Neural cell (in vitro differentiated cells): Measurements from ENCODE around the gene EMID1. TPM values are rescaled to one million over a fixed set of nuclear protein-coding genes. Genes with fewer than 3 reads are reported as not detected.

Source experiments
- H2AFZ ChIP-seq: fragments of 200-600, 300-800 bp; sonication (generic), shearing (Covaris generic); 2 replicates; pipeline ENCODE4 v1.6.0; 2014; ENCODE audit warnings: low read depth, mild to moderate bottlenecking, antibody characterized with exemption, low read length, moderate library complexity
- H3F3A ChIP-seq: fragments of 200-600 bp; shearing (Covaris generic); 2 replicates; pipeline ENCODE4 v1.6.1; 2016; ENCODE audit warnings: mild to moderate bottlenecking, moderate library complexity, mixed read lengths, antibody characterized with exemption, low read length; ENCODE audit not compliant: insufficient read depth, poor library complexity, severe bottlenecking
- H3K27ac ChIP-seq: fragments of 200-600, 300-800 bp; sonication (generic), shearing (Covaris generic); 2 replicates; pipeline ENCODE4 v1.5.1; 2014; ENCODE audit warnings: mild to moderate bottlenecking, low read length, moderate library complexity
- H3K27me3 ChIP-seq: fragments of 300-800, 200-600 bp; sonication (generic), shearing (Covaris generic); 2 replicates; pipeline ENCODE4 v1.6.0; 2014; ENCODE audit warnings: mild to moderate bottlenecking, low read depth, low read length, moderate library complexity; ENCODE audit not compliant: insufficient read depth
- H3K36me3 ChIP-seq: fragments of 300-800, 200-600 bp; sonication (generic), shearing (Covaris generic); 2 replicates; pipeline ENCODE4 v1.5.1; 2014; ENCODE audit warnings: mild to moderate bottlenecking, antibody characterized with exemption, low read length, moderate library complexity; ENCODE audit not compliant: insufficient read depth
- H3K4me2 ChIP-seq: fragments of 300-800, 200-600 bp; sonication (generic), shearing (Covaris generic); 2 replicates; pipeline ENCODE4 v1.6.0; 2014; ENCODE audit warnings: mild to moderate bottlenecking, low read length
- H3K4me3 ChIP-seq: fragments of 300-800, 200-600 bp; sonication (generic), shearing (Covaris generic); 2 replicates; pipeline ENCODE4 v1.5.1; 2014; ENCODE audit warnings: mild to moderate bottlenecking, low read length, moderate library complexity
- H3K79me2 ChIP-seq: fragments of 200-600 bp; shearing (Covaris generic); replicated peaks from 2 replicates; pipeline ENCODE4 v1.6.0; 2014; ENCODE audit warnings: mild to moderate bottlenecking, low read length, moderate library complexity; ENCODE audit not compliant: insufficient read depth
- H3K9ac ChIP-seq: fragments of 300-800, 200-600 bp; sonication (generic), shearing (Covaris generic); 2 replicates; pipeline ENCODE4 v1.6.1; 2016; ENCODE audit warnings: mild to moderate bottlenecking, low read length, mixed read lengths
- H3K9me2 ChIP-seq: fragments of 200-600 bp; shearing (Covaris generic); 2 replicates; pipeline ENCODE4 v1.6.1; 2016; ENCODE audit warnings: mild to moderate bottlenecking, low read length, mixed read lengths; ENCODE audit not compliant: insufficient read depth
- H3K9me3 ChIP-seq: fragments of 200-600, 300-800 bp; sonication (generic), shearing (Covaris generic); 2 replicates; pipeline ENCODE4 v1.6.1; 2016; ENCODE audit warnings: mild to moderate bottlenecking, mixed run types, low read length, moderate library complexity, mixed read lengths
- H4K20me1 ChIP-seq: fragments of 200-600 bp; shearing (Covaris generic); 2 replicates; pipeline ENCODE4 v1.6.1; 2016; ENCODE audit warnings: mild to moderate bottlenecking, mixed run types; ENCODE audit not compliant: insufficient read depth
- CTCF ChIP-seq: fragments of 450-650 bp; IDR thresholded peaks from 2 replicates; pipeline ENCODE4 v1.5.1; 2014; ENCODE audit warnings: antibody characterized with exemption, mild to moderate bottlenecking, moderate library complexity; ENCODE audit not compliant: poor library complexity, severe bottlenecking
- EP300 ChIP-seq: fragments of 450-650 bp; conservative IDR thresholded peaks from 2 replicates; pipeline ENCODE4 v1.6.1; 2014; ENCODE audit warnings: antibody characterized with exemption, mild to moderate bottlenecking, moderate library complexity; ENCODE audit not compliant: poor library complexity, severe bottlenecking
- EZH2 ChIP-seq: fragments of 200-600, 300-800 bp; shearing (Covaris generic), sonication (generic); IDR thresholded peaks from 2 replicates; pipeline ENCODE4 v1.6.1; 2014; ENCODE audit warnings: antibody characterized with exemption, low read length, borderline replicate concordance, mild to moderate bottlenecking; ENCODE audit not compliant: insufficient read depth, poor library complexity, severe bottlenecking
- MXI1 ChIP-seq: fragments of 450-650 bp; conservative IDR thresholded peaks from 2 replicates; pipeline ENCODE4 v1.6.1; 2014; ENCODE audit warnings: antibody characterized with exemption, mild to moderate bottlenecking; ENCODE audit not compliant: poor library complexity, severe bottlenecking
- POLR2AphosphoS5 ChIP-seq: IDR thresholded peaks from 2 replicates; pipeline ENCODE4 v1.6.1; 2012
- RAD21 ChIP-seq: fragments of 450-650 bp; conservative IDR thresholded peaks from 2 replicates; pipeline ENCODE4 v1.6.1; 2014; ENCODE audit warnings: antibody characterized with exemption, mild to moderate bottlenecking, moderate library complexity
- REST ChIP-seq: IDR thresholded peaks from 2 replicates; pipeline ENCODE4 v1.6.1; 2012; ENCODE audit warnings: borderline replicate concordance
- SMC3 ChIP-seq: fragments of 450-650 bp; conservative IDR thresholded peaks from 2 replicates; pipeline ENCODE4 v1.6.1; 2014; ENCODE audit warnings: antibody characterized with exemption, mild to moderate bottlenecking, moderate library complexity; ENCODE audit not compliant: poor library complexity
- TAF1 ChIP-seq: IDR thresholded peaks from 2 replicates; pipeline ENCODE4 v1.6.1; 2012; ENCODE audit warnings: low read depth
- polyA plus RNA-seq: library from polyadenylated mRNA; depleted of rRNA; stranded (reverse); fragments of >200 nt; gene quantifications from 2 replicates; pipeline ENCODE4 v1.2.3, GENCODE V29; 2014

The EMID1 gene
- polyA plus RNA-seq, 1 donor from 2014 or later, result 14.1 TPM

- no peaks in the 10 kb centered on the region for H3K9me2 ChIP-seq
- H3K4me3 ChIP-seq, result no peak overlapping the region
- no peaks in the 10 kb centered on the region for H3F3A ChIP-seq
- no peak overlapping the region for H3K27ac ChIP-seq
- H3K4me2 ChIP-seq, result no peak overlapping the region
- no peak overlapping the region for H3K9ac ChIP-seq
- no peaks in the 10 kb centered on the region for H3K9me3 ChIP-seq
- no peaks in the 10 kb centered on the region for H4K20me1 ChIP-seq
- no peaks in the 10 kb centered on the region for H3K36me3 ChIP-seq
- no peaks in the 10 kb centered on the region for H3K27me3 ChIP-seq
- TF ChIP-seq EP300 (no peak), TAF1 (no peak), SMC3 (no peak), REST (no peak), RAD21 (no peak), MXI1 (no peak), POLR2AphosphoS5 (no peak), EZH2 (no peak), CTCF (no peak)
- no peak overlapping the region for H2AFZ ChIP-seq
- H3K79me2 ChIP-seq, result no peaks in the 10 kb centered on the region
Observed at GRCh38 chr22:29172216-29172615, 33.5 kb upstream of the EMID1 start.

- TF ChIP-seq CTCF (no peak), SMC3 (no peak), EZH2 (no peak), MXI1 (no peak), REST (no peak), RAD21 (no peak), TAF1 (no peak), POLR2AphosphoS5 (no peak), EP300 (no peak)
Observed at GRCh38 chr22:29175312-29175835, 30.3 kb upstream of the EMID1 start.

More at GRCh38 chr22:29175312-29175835, 30.3 kb upstream of the EMID1 start:
- H3K27ac ChIP-seq, result no peak overlapping the region
- H3K36me3 ChIP-seq, result no peaks in the 10 kb centered on the region
- no peak overlapping the region for H3K4me3 ChIP-seq
- no peak overlapping the region for H3K9ac ChIP-seq
- no peaks in the 10 kb centered on the region for H3K9me2 ChIP-seq
- H4K20me1 ChIP-seq, result no peaks in the 10 kb centered on the region
- H3K79me2 ChIP-seq, result no peaks in the 10 kb centered on the region
- H3K4me2 ChIP-seq, result no peak overlapping the region
- H2AFZ ChIP-seq, result no peak overlapping the region
- no peaks in the 10 kb centered on the region for H3K27me3 ChIP-seq
- no peaks in the 10 kb centered on the region for H3F3A ChIP-seq
- H3K9me3 ChIP-seq, result no peaks in the 10 kb centered on the region
